HG03108 (cell line): ENCODE measurements around the gene ALG8.
"Not testable (repeated sequence)": the region's sequence is repeated elsewhere in the genome, so short reads cannot be mapped to it uniquely, and the experiment has no call there.

ENCODE experiments used
- ATAC-seq: cut with Tn5 transposase; IDR thresholded peaks from one replicate; pipeline ENCODE4 v1.9.1; 2021; ENCODE audit warnings: moderate library complexity; ENCODE audit not compliant: unreplicated experiment

The ALG8 gene

GRCh38 chr11:78076733-78077403, 62.6 kb downstream of the ALG8 start:
- no peak for ATAC-seq

- ATAC-seq = no peak
Observed at GRCh38 chr11:78074756-78075155, 64.7 kb downstream of the ALG8 start.

- ATAC-seq = no peak
Observed at GRCh38 chr11:78072455-78072854, 67.0 kb downstream of the ALG8 start.

- no peak for ATAC-seq
Observed at GRCh38 chr11:78071717-78072116, 67.7 kb downstream of the ALG8 start.

- no peak for ATAC-seq
Observed at GRCh38 chr11:78070621-78071020, 68.8 kb downstream of the ALG8 start.

GRCh38 chr11:78069465-78069864, 70.0 kb downstream of the ALG8 start:
- ATAC-seq = no peak

GRCh38 chr11:78067704-78068103, 71.7 kb downstream of the ALG8 start:
- no peak for ATAC-seq

GRCh38 chr11:78066471-78066870, 73.0 kb downstream of the ALG8 start:
- ATAC-seq = no peak

GRCh38 chr11:78065203-78065602, 74.2 kb downstream of the ALG8 start:
- no peak for ATAC-seq

GRCh38 chr11:78063440-78064181, 75.8 kb downstream of the ALG8 start, which contains the start of gene THRSP:
Gene THRSP (plus strand): TSS chr11:78063861. CDS start chr11:78063882, 21 bp downstream.
- no peak for ATAC-seq

- no peak for ATAC-seq
Observed at GRCh38 chr11:78062671-78063070, 76.8 kb downstream of the ALG8 start.

- ATAC-seq = no peak
Observed at GRCh38 chr11:78061921-78062311, 77.5 kb downstream of the ALG8 start.

- no peak for ATAC-seq
Observed at GRCh38 chr11:78061088-78061920, 78.1 kb downstream of the ALG8 start.

- no peak for ATAC-seq
Observed at GRCh38 chr11:78060533-78060932, 78.9 kb downstream of the ALG8 start.

- not testable (repeated sequence) for ATAC-seq
Observed at GRCh38 chr11:78059749-78060328, 79.6 kb downstream of the ALG8 start.

- ATAC-seq = no peak
Observed at GRCh38 chr11:78057462-78058055, 81.9 kb downstream of the ALG8 start.

GRCh38 chr11:78056093-78056492, 83.3 kb downstream of the ALG8 start:
- ATAC-seq = no peak

- ATAC-seq = no peak
Observed at GRCh38 chr11:78054971-78055370, 84.5 kb downstream of the ALG8 start.

- ATAC-seq = no peak
Observed at GRCh38 chr11:78050964-78051831, 88.2 kb downstream of the ALG8 start.
